22Rv1 (cell line): Measurements from ENCODE around the gene RAD51B.

Experiments
- H3K27ac ChIP-seq: fragments of 450-650 bp; 2 replicates; pipeline ENCODE4 v1.5.1; 2017
- CTCF ChIP-seq: fragments of 450-650 bp; IDR thresholded peaks from 2 replicates; pipeline ENCODE4 v1.5.1; 2017; ENCODE audit warnings: mild to moderate bottlenecking
- ZFX ChIP-seq: fragments of 450-650 bp; IDR thresholded peaks from 2 replicates; pipeline ENCODE4 v1.6.1; 2017; ENCODE audit warnings: antibody characterized with exemption, borderline replicate concordance

RAD51B gene

GRCh38 chr14:68575426-68575825 is 755.8 kb downstream of the RAD51B start:
- no peak for TF ChIP-seq ZFX
- no peak overlapping the region for H3K27ac ChIP-seq

GRCh38 chr14:68576031-68576430 is 756.5 kb downstream of the RAD51B start:
- no peak for TF ChIP-seq ZFX
- TF ChIP-seq CTCF: no peak
- no peak overlapping the region for H3K27ac ChIP-seq

- no peak for TF ChIP-seq ZFX
- TF ChIP-seq CTCF: no peak
- no peak overlapping the region for H3K27ac ChIP-seq
These were observed 757.1 kb downstream of the RAD51B start for GRCh38 chr14:68576496-68577244.

GRCh38 chr14:68577802-68578541 is 758.4 kb downstream of the RAD51B start:
- TF ChIP-seq CTCF: no peak
- no peak for TF ChIP-seq ZFX
- H3K27ac ChIP-seq: no peak overlapping the region

- H3K27ac ChIP-seq: no peak overlapping the region
- TF ChIP-seq CTCF: no peak
- TF ChIP-seq ZFX: no peak
These were observed 759.0 kb downstream of the RAD51B start for GRCh38 chr14:68578597-68578996.

- TF ChIP-seq CTCF (no peak), ZFX (no peak)
- H3K27ac ChIP-seq: no peak overlapping the region
These were observed 760.6 kb downstream of the RAD51B start for GRCh38 chr14:68580096-68580645.

GRCh38 chr14:68580671-68581070 is 761.1 kb downstream of the RAD51B start:
- H3K27ac ChIP-seq: no peak overlapping the region
- no peak for TF ChIP-seq ZFX
- no peak for TF ChIP-seq CTCF
